ENCODE results near the gene SENP1. TPM values are rescaled to one million over a fixed set of nuclear protein-coding genes. Genes with fewer than 3 reads are reported as not detected.

The SENP1 gene
- total RNA-seq, 1 donor from 2014 or later = 38.4 TPM

DNA sequence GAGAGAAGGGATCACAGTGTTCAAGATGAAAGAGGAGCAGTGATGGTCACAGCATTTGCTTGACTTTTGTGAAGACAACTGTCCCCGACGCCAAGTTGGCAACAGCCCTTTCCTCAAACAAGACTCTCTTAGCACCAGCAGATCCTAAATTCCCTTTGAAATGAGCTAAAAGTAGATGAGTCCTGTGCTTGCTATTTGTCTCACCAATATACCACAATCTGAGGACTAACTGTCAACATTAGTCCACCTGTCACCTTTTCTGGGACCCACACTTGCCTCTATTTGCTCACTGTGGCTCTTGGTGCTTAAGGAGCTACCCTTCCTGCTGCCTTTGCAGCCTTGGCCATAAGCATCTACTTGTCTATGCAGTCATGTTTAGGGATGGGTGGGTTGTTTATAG, 54.2 kb downstream of the SENP1 start:
- H3K9me3 Mint-ChIP-seq (ENCODE audit: low read depth) = no peaks in the 10 kb centered on the region
- H3K4me1 Mint-ChIP-seq (ENCODE audit: low read depth) = no peaks in the 10 kb centered on the region
- TF ChIP-seq, protein P1, sequence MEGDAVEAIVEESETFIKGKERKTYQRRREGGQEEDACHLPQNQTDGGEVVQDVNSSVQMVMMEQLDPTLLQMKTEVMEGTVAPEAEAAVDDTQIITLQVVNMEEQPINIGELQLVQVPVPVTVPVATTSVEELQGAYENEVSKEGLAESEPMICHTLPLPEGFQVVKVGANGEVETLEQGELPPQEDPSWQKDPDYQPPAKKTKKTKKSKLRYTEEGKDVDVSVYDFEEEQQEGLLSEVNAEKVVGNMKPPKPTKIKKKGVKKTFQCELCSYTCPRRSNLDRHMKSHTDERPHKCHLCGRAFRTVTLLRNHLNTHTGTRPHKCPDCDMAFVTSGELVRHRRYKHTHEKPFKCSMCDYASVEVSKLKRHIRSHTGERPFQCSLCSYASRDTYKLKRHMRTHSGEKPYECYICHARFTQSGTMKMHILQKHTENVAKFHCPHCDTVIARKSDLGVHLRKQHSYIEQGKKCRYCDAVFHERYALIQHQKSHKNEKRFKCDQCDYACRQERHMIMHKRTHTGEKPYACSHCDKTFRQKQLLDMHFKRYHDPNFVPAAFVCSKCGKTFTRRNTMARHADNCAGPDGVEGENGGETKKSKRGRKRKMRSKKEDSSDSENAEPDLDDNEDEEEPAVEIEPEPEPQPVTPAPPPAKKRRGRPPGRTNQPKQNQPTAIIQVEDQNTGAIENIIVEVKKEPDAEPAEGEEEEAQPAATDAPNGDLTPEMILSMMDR (IDR thresholded peaks at IDR 0.05; ENCODE audit: unreplicated experiment) = no peak
- H3K36me3 Mint-ChIP-seq (ENCODE audit: insufficient read depth) = peaks cover 8% of the 10 kb centered on the region
- H3K27me3 Mint-ChIP-seq = no peaks in the 10 kb centered on the region
- no peak overlapping the region for H3K4me3 Mint-ChIP-seq (ENCODE audit: low read depth)
- DNase-seq (ENCODE audit: low spot score, unreplicated experiment) = no peak
- no peak overlapping the region for H3K27ac Mint-ChIP-seq

DNA sequence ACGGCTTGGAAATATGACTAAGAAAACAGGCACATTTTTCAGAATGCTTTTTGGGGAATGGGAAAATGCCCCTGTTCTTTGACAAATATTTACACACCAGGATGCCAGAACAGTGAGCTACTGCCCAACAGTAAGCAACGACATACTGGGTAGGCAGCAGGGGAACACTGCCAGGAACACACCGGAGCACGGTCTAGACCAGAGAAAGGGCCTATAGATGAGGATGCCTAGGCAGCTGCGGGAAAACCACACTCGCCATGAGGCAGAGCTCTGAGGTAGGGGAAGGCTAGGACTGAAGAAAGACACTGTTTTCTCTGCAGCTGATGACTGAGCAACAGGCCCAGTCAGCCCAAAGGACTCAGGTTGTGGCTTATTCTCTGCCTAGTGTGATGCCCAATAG, 55.7 kb downstream of the SENP1 start:
- H3K9me3 Mint-ChIP-seq (ENCODE audit: low read depth) = no peaks in the 10 kb centered on the region
- H3K36me3 Mint-ChIP-seq (ENCODE audit: insufficient read depth) = peaks cover 12% of the 10 kb centered on the region
- no peak for DNase-seq (ENCODE audit: low spot score, unreplicated experiment)
- H3K27ac Mint-ChIP-seq = peak overlapping the region; percentile 53
- H3K4me1 Mint-ChIP-seq (ENCODE audit: low read depth) = peaks cover 1% of the 10 kb centered on the region
- no peak overlapping the region for H3K4me3 Mint-ChIP-seq (ENCODE audit: low read depth)
- no peaks in the 10 kb centered on the region for H3K27me3 Mint-ChIP-seq
- TF ChIP-seq, protein P1 (IDR thresholded peaks at IDR 0.05; ENCODE audit: unreplicated experiment) = no peak

DNA sequence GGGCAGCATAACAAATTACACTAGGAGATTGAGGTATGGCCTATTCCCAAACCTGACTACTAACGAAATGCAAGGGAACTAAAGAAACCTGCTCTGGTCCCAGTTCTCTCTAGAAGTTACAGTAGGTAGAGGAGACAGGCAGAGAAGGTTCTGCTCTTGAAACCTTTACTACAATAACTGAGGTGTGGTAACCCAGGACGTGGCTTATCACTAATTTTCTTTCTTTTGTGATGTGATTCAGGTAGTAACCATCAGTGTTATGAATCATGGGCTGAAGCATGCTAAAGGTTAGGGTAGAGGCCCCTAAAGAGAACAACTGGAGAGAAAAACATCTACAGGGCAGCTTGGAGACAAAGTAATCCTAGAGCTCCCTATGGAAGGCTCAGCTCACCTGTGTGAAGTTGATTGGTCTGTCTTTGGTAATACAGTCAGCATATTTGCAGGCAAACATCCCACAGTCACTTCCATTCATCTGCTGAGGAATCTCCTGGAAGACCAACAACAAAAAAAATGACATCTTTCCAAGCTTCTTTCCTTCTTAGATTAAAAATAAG, 59.8 kb downstream of the SENP1 start:
- TF ChIP-seq, protein P1 (IDR thresholded peaks at IDR 0.05; ENCODE audit: unreplicated experiment) = no peak
- H3K9me3 Mint-ChIP-seq (ENCODE audit: low read depth) = no peaks in the 10 kb centered on the region

DNA sequence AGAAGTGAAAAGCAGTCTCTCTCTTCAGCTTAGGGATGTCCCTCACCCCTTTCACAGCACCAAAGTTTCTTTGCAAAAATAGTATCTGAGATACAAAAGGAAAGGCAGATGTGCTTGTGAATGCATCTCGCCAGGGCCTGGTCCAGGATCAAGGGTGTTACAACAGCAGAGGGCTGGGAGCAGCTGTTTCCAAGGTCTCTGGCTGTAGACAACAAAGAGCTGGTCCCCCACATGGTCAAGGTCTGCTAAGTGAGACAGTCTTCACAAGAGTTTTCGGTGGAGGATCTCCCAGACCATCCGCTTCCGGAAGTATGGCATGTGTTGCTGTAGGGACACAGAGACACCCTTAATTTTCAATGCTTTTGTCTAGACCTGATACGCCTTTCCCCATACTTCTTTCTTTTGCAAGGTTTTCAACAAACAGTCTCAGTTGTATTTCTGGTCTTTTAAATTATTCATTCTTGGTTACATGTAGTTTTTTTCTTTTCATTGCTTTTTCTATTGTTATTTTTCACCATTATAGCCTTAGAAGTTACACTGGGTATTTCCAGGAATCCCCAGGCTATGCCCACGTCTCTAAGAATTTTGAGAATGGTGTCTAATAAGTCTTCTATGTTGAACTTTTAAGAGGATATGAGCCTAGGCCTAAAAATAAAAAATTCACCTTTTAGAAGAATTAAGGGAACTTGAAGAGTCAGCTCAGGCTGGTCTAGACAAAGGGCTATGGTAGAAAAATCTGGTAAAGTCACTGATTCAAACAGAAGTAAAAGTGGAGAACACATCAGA, 60.6 kb downstream of the SENP1 start:
- H3K27ac Mint-ChIP-seq = peak overlapping the region; percentile 13
- TF ChIP-seq, protein P1 (IDR thresholded peaks at IDR 0.05; ENCODE audit: unreplicated experiment) = no peak
- peaks cover 16% of the 10 kb centered on the region for H3K36me3 Mint-ChIP-seq (ENCODE audit: insufficient read depth)
- no peaks in the 10 kb centered on the region for H3K27me3 Mint-ChIP-seq
- no peak overlapping the region for H3K4me3 Mint-ChIP-seq (ENCODE audit: low read depth)
- no peaks in the 10 kb centered on the region for H3K9me3 Mint-ChIP-seq (ENCODE audit: low read depth)
- DNase-seq (ENCODE audit: low spot score, unreplicated experiment) = no peak
- H3K4me1 Mint-ChIP-seq (ENCODE audit: low read depth) = peaks cover 12% of the 10 kb centered on the region

More for the DNA sequence above, 59.8 kb downstream of the SENP1 start:
- Mint-ChIP-seq H3K27ac (no peak overlapping the region), H3K36me3 (ENCODE audit: insufficient read depth) (peaks cover 16% of the 10 kb centered on the region), H3K27me3 (no peaks in the 10 kb centered on the region), H3K4me3 (ENCODE audit: low read depth) (no peak overlapping the region), H3K4me1 (ENCODE audit: low read depth) (peaks cover 5% of the 10 kb centered on the region)
- no peak for DNase-seq (ENCODE audit: low spot score, unreplicated experiment)

DNA sequence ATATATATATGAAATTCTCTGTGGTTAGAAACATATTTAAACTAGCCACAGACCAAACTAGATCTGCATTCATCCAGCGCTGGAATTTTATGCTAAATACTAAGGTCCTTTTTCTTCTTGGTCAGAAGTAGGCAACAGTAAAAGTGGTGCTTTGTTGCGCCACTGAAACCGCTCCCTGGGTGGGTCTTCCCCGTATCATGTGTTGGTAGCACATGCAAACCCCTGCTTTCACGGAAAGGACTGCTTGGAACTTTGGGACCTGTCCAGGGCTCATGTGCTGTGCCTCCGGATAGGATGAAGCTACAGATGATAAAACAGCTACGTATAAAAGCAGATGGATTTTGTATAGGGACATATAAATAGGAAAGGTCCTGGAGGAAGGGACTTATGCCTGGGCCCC, 61.5 kb downstream of the SENP1 start:
- peaks cover 16% of the 10 kb centered on the region for H3K36me3 Mint-ChIP-seq (ENCODE audit: insufficient read depth)
- H3K9me3 Mint-ChIP-seq (ENCODE audit: low read depth) = no peaks in the 10 kb centered on the region
- H3K4me3 Mint-ChIP-seq (ENCODE audit: low read depth) = no peak overlapping the region
- no peak for DNase-seq (ENCODE audit: low spot score, unreplicated experiment)
- TF ChIP-seq, protein P1 (IDR thresholded peaks at IDR 0.05; ENCODE audit: unreplicated experiment) = no peak
- no peaks in the 10 kb centered on the region for H3K27me3 Mint-ChIP-seq
- H3K27ac Mint-ChIP-seq = no peak overlapping the region
- H3K4me1 Mint-ChIP-seq (ENCODE audit: low read depth) = peaks cover 20% of the 10 kb centered on the region

Data from progenitor cell of endocrine pancreas (in vitro differentiated cells).